Ishikawa (cell line): ENCODE measurements around the gene UNC79.

Source experiments
- CEBPB ChIP-seq: IDR thresholded peaks from 2 replicates; pipeline ENCODE4 v1.6.1; 2012
- CREB1 ChIP-seq: IDR thresholded peaks from 2 replicates; pipeline ENCODE4 v1.6.1; 2012; ENCODE audit warnings: low read depth
- EGR1 ChIP-seq: IDR thresholded peaks from 2 replicates; pipeline ENCODE4 v1.6.1; 2012
- EP300 ChIP-seq: IDR thresholded peaks from 2 replicates; pipeline ENCODE4 v1.6.1; 2012; ENCODE audit warnings: borderline replicate concordance
- FOXM1 ChIP-seq: IDR thresholded peaks from 2 replicates; pipeline ENCODE4 v1.6.1; 2012; ENCODE audit warnings: low read depth, borderline replicate concordance
- MAX ChIP-seq: IDR thresholded peaks from 2 replicates; pipeline ENCODE4 v1.6.1; 2012
- NFIC ChIP-seq: IDR thresholded peaks from 2 replicates; pipeline ENCODE4 v1.6.1; 2012
- RAD21 ChIP-seq: IDR thresholded peaks from 2 replicates; pipeline ENCODE4 v1.6.1; 2012; ENCODE audit warnings: low read depth
- REST ChIP-seq: IDR thresholded peaks from 2 replicates; pipeline ENCODE4 v1.6.1; 2012; ENCODE audit warnings: low read depth, mild to moderate bottlenecking
- TAF1 ChIP-seq: IDR thresholded peaks from 2 replicates; pipeline ENCODE4 v1.6.1; 2012; ENCODE audit warnings: low read depth, mild to moderate bottlenecking
- TCF12 ChIP-seq: IDR thresholded peaks from 2 replicates; pipeline ENCODE4 v1.6.1; 2012; ENCODE audit warnings: low read depth
- TEAD4 ChIP-seq: IDR thresholded peaks from 2 replicates; pipeline ENCODE4 v1.6.1; 2012
- USF1 ChIP-seq: IDR thresholded peaks from 2 replicates; pipeline ENCODE4 v1.6.1; 2012
- YY1 ChIP-seq: IDR thresholded peaks from 2 replicates; pipeline ENCODE4 v1.6.1; 2012; ENCODE audit warnings: low read depth
- ZBTB7A ChIP-seq: IDR thresholded peaks from 2 replicates; pipeline ENCODE4 v1.6.1; 2012; ENCODE audit warnings: low read depth

The UNC79 gene

DNA sequence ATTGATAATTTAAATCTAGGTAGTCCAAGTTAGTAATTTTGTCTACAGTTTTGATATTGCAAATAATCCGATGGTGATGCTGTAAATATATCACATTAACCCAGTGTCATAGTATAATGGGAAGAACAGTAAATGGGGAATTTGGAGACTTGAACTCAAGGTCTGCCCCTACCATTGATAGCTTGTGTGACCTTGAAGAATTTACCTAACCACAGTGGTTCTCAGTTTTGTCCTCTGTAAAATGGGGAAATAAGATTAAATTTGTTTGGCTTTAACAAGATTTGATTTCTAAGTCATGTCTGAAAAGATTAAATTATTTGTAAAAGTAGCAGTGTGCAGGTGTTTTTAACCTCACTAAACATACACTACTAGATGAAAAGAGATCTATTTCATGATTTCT is 100.9 kb downstream of the UNC79 start:
- TF ChIP-seq TCF12 (no peak), RAD21 (no peak)

GRCh38 chr14:93532541-93532940 is 101.8 kb downstream of the UNC79 start:
- no peak for TF ChIP-seq YY1
- TF ChIP-seq EGR1 = no peak
- TF ChIP-seq EP300 = no peak
- no peak for TF ChIP-seq TEAD4
- TF ChIP-seq NFIC = no peak
- TF ChIP-seq FOXM1 = no peak
- TF ChIP-seq USF1 = no peak
- TF ChIP-seq ZBTB7A = no peak
- TF ChIP-seq REST = no peak
- no peak for TF ChIP-seq CREB1
- no peak for TF ChIP-seq TAF1

DNA sequence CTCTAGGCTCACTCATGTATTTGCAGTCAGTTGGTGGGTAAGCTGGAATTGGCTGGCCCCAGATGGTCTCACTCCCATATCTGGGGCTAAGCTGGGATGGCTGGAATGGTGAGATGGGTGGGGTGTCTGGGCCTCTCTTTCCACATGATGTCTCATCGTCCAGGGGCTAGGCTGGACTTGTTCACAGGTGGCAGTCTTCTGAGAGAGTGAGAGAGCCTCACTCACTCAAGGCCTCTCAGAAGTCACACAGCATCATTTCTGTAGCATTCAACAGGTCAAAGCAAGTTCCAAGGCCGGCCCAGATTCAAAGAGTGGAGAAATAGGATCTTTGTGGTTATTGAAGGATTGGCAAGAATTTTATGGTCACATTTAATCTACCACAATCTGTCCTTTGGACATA is 102.7 kb downstream of the UNC79 start:
- TF ChIP-seq TEAD4 = no peak
- TF ChIP-seq CREB1 = no peak
- no peak for TF ChIP-seq USF1
- TF ChIP-seq TCF12 = no peak

- TF ChIP-seq EP300 (no peak), CEBPB (no peak), CREB1 (no peak), TCF12 (no peak), TAF1 (no peak), ZBTB7A (no peak), FOXM1 (no peak), TEAD4 (no peak), MAX (no peak), REST (no peak), RAD21 (no peak), NFIC (no peak), USF1 (no peak), YY1 (no peak), EGR1 (no peak)
These were observed 103.1 kb downstream of the UNC79 start for GRCh38 chr14:93533842-93534241.

DNA sequence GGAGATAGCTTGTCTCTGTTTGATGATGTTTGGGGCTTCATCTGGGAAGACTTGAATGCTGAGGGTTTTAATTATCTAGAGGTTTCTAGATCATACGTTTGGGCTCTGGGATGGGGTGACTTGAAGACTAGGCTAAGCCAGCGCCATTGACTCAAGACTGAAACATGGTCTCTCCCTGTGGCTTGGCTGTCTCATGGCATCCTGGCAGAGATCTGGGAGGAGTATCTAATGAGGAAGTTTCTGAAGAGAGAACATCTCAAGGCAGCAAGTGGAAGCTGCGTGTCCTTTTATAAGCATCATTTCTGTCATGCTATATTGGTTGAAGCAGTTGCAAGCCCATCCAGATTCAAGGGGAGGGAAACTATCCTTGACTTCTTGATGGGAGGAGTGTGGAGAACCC is 104.8 kb downstream of the UNC79 start:
- TF ChIP-seq REST (no peak), CEBPB (no peak), EP300 (no peak)

GRCh38 chr14:93536945-93537344 is 106.2 kb downstream of the UNC79 start:
- TF ChIP-seq ZBTB7A (no peak), CEBPB (no peak), EGR1 (no peak), EP300 (no peak), MAX (no peak), RAD21 (peak; percentile 26; the same call in 1 of the 2 replicates)
